HL-60 (cell line): ENCODE measurements around the gene JOSD1.
"Not testable (repeated sequence)": the region's sequence is repeated elsewhere in the genome, so short reads cannot be mapped to it uniquely, and the experiment has no call there.

Experiments used
- DNase-seq, 2 experiments: peaks; one replicate each; pipeline ENCODE4 v3.0.0-alpha.2; 2010 to 2020; ENCODE audit warnings: low read depth in 1 of 2, low spot score in 1 of 2
- H3K27ac ChIP-seq: fragments of 250-450 bp; sonication (Bioruptor Pico); replicated peaks from 2 replicates; pipeline ENCODE4 v1.5.1; 2020; ENCODE audit warnings: mild to moderate bottlenecking, moderate library complexity
- H3K27me3 ChIP-seq: fragments of 250-450 bp; sonication (Bioruptor Pico); 2 replicates; pipeline ENCODE4 v1.5.1; 2021; ENCODE audit warnings: mild to moderate bottlenecking, moderate library complexity; ENCODE audit not compliant: insufficient read depth, poor library complexity, severe bottlenecking
- H3K4me3 ChIP-seq: replicated peaks from 2 replicates; pipeline ENCODE4 v1.5.1; 2011; ENCODE audit warnings: mild to moderate bottlenecking, control low read depth, low read length; ENCODE audit not compliant: insufficient read depth
- CTCF ChIP-seq: IDR thresholded peaks from one replicate; pipeline ENCODE4 v1.5.1; 2011; ENCODE audit warnings: low read length, control low read depth, inconsistent platforms; ENCODE audit not compliant: insufficient read depth
- GABPA ChIP-seq: IDR thresholded peaks from 2 replicates; pipeline ENCODE4 v1.6.1; 2012; ENCODE audit warnings: low read depth
- POLR2AphosphoS5 ChIP-seq: IDR thresholded peaks from 2 replicates; pipeline ENCODE4 v1.6.1; 2012; ENCODE audit warnings: low read depth
- SPI1 ChIP-seq: IDR thresholded peaks from 2 replicates; pipeline ENCODE4 v1.6.1; 2012; ENCODE audit warnings: low read depth, mild to moderate bottlenecking, borderline replicate concordance
- TF ChIP-seq, protein P1 (sequence below): IDR thresholded peaks from 2 replicates; pipeline ENCODE4 v1.6.1; 2012; ENCODE audit warnings: low read depth; ENCODE audit not compliant: insufficient replicate concordance

The JOSD1 gene

DNA sequence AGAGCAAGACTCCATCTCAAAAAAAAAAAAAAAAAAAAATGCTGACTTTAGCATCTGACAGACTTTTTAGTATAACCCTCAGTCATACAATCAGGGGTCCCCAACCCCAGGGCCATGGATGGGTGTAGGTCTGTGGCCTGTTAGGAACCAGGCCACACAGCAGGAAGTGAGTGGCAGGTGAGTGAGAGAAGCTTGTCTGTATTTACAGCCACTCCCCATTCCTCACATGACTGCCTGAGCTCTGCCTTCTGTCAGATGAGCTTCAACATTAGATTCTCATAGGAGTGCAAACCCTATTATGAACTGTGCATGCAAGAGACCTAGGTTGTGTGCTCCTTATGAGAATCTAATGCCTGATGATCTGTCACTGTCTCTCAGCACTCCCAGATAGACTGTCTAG, 47.9 kb downstream of the JOSD1 start:
- no peak overlapping the region for H3K27ac ChIP-seq
- DNase-seq: no peak
- no peaks in the 10 kb centered on the region for H3K27me3 ChIP-seq
- TF ChIP-seq GABPA (no peak), CTCF (no peak), SPI1 (no peak), POLR2AphosphoS5 (no peak)
- TF ChIP-seq, protein P1, sequence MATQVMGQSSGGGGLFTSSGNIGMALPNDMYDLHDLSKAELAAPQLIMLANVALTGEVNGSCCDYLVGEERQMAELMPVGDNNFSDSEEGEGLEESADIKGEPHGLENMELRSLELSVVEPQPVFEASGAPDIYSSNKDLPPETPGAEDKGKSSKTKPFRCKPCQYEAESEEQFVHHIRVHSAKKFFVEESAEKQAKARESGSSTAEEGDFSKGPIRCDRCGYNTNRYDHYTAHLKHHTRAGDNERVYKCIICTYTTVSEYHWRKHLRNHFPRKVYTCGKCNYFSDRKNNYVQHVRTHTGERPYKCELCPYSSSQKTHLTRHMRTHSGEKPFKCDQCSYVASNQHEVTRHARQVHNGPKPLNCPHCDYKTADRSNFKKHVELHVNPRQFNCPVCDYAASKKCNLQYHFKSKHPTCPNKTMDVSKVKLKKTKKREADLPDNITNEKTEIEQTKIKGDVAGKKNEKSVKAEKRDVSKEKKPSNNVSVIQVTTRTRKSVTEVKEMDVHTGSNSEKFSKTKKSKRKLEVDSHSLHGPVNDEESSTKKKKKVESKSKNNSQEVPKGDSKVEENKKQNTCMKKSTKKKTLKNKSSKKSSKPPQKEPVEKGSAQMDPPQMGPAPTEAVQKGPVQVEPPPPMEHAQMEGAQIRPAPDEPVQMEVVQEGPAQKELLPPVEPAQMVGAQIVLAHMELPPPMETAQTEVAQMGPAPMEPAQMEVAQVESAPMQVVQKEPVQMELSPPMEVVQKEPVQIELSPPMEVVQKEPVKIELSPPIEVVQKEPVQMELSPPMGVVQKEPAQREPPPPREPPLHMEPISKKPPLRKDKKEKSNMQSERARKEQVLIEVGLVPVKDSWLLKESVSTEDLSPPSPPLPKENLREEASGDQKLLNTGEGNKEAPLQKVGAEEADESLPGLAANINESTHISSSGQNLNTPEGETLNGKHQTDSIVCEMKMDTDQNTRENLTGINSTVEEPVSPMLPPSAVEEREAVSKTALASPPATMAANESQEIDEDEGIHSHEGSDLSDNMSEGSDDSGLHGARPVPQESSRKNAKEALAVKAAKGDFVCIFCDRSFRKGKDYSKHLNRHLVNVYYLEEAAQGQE: no peak
- no peak overlapping the region for H3K4me3 ChIP-seq

DNA sequence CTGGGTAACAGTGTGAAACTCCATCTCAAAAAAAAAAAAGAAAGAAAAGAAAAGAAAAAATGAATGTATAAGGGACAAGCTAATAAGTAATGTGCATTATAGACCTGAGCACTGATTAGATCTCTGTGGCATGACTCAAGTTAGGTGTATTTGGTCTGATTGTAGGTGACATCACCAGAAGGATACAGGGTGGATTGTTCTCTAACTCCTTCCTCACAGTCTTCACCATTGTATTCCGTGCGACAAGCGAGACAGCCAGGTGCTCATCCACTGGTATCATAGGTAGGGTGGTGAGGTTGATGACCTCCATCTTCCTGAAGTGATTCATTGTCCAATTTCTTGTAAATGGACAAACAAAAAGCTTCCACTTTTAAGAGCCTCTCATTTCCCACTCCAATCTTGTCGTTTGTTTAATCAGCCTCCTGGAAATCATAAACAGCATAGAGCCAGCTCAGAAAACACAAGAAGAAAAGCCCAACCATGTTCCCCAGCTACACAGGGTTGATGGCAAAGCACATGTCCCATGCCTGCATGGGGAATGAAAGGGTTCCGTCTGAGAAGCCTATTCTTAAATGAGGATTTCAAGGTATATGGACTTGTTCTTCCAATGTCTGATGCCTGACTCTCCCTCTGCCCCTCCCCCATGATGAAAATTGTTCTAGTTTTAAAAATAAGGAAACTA, 50.8 kb downstream of the JOSD1 start:
- H3K27me3 ChIP-seq: no peaks in the 10 kb centered on the region
- no peak for TF ChIP-seq CTCF
- no peak for TF ChIP-seq GABPA
- TF ChIP-seq POLR2AphosphoS5: no peak
- TF ChIP-seq, protein P1: no peak
- TF ChIP-seq SPI1: no peak
- H3K4me3 ChIP-seq: no peak overlapping the region
- no peak overlapping the region for H3K27ac ChIP-seq
- no peak for DNase-seq

GRCh38 chr22:38645430-38645829, 55.3 kb downstream of the JOSD1 start:
- DNase-seq: no peak
- no peak overlapping the region for H3K4me3 ChIP-seq

DNA sequence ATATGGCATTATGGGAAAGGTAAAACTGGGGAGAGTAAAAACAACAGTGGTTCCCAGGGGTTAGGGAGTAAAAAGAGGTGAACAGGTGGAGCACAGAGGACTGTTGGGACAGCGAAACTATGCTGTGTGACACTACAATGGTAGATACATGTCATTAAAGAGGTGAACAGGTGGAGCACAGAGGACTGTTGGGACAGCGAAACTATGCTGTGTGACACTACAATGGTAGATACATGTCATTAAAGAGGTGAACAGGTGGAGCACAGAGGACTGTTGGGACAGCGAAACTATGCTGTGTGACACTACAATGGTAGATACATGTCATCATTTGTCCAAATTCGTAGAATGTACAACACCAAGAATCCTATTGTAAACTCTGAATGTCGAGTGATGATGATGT, 56.5 kb downstream of the JOSD1 start:
- DNase-seq, H3K27me3 ChIP-seq, H3K27ac ChIP-seq, H3K4me3 ChIP-seq: not testable (repeated sequence)

More at GRCh38 chr22:38645430-38645829, 55.3 kb downstream of the JOSD1 start:
- TF ChIP-seq, protein P1: no peak
- TF ChIP-seq SPI1 (no peak), CTCF (no peak), GABPA (no peak), POLR2AphosphoS5 (no peak)
- Histone ChIP-seq H3K27me3 (no peaks in the 10 kb centered on the region), H3K27ac (no peak overlapping the region)
